Colonic mucosa (tissue), 4 donors: ENCODE data around the gene NANOGP8. TPM values are rescaled to one million over a fixed set of nuclear protein-coding genes. Genes with fewer than 3 reads are reported as not detected.

Experiments used
- DNase-seq: peaks from one replicate; pipeline ENCODE4 v3.0.0-alpha.2; 2020
- H3K27ac ChIP-seq: fragments of 200-600 bp; one replicate; pipeline ENCODE4 v1.8.0; 2021
- H3K27me3 ChIP-seq: fragments of 200-600 bp; one replicate; pipeline ENCODE4 v1.8.0; 2021
- H3K36me3 ChIP-seq: fragments of 200-600 bp; one replicate; pipeline ENCODE4 v1.8.0; 2021
- H3K4me1 ChIP-seq: fragments of 200-600 bp; one replicate; pipeline ENCODE4 v1.8.0; 2021; ENCODE audit warnings: mild to moderate bottlenecking
- H3K4me3 ChIP-seq: fragments of 200-600 bp; one replicate; pipeline ENCODE4 v1.8.0; 2021
- H3K9ac ChIP-seq, 2 donors: one replicate each; pipeline ENCODE4 v1.7.0; 2013; ENCODE audit warnings: control low read depth in 2 of 2, low read depth in 2 of 2, low read length in 2 of 2
- H3K9me3 ChIP-seq: fragments of 200-600 bp; one replicate; pipeline ENCODE4 v1.8.0; 2021
- CTCF ChIP-seq: fragments of 200-600 bp; IDR thresholded peaks from one replicate; pipeline ENCODE4 v1.8.0; 2022; ENCODE audit warnings: antibody characterized with exemption, mild to moderate bottlenecking
- intact Hi-C: fragments of 100-400 bp; cut with DNase I; formaldehyde crosslinking; loops from one replicate; pipeline ENCODE4 v1.14.1; 2022
- total RNA-seq, 2 donors: library from RNA; stranded (reverse); fragmentation: NEBNext Ultra II Directional in 1 of 2; extraction: Animal tissue kit (Norgen Biotek cat#: 25700) in 1 of 2; gene quantifications; one replicate each; pipeline ENCODE4 v1.2.1, GENCODE V29; 2021
- donor health status: healthy.
- donor health status: DM: no; HTN: no; CAD: no.
- donor health status: DM: no; HTN: no; CAD: no.

Gene NANOGP8
- total RNA-seq, 2 donors from 2014 or later, result not detected

- Histone ChIP-seq H3K4me1 (no peaks in the 10 kb centered on the region), H3K9ac (no peak overlapping the region), H3K27me3 (no peaks in the 10 kb centered on the region), H3K27ac (no peak overlapping the region), H3K4me3 (no peak overlapping the region), H3K9me3 (no peaks in the 10 kb centered on the region), H3K36me3 (no peaks in the 10 kb centered on the region)
- intact Hi-C loops, result loop anchor here (10.0 kb wide), 1 partner anchor 206 kb away; no protein-coding TSS in a partner anchor
- no peak for DNase-seq
- peak; percentile 80 for TF ChIP-seq CTCF
Observed at GRCh38 chr15:35078221-35078915, 6.7 kb downstream of the NANOGP8 start.

GRCh38 chr15:35071106-35071505, 14.0 kb downstream of the NANOGP8 start:
- no peak overlapping the region for H3K4me3 ChIP-seq
- H3K27ac ChIP-seq, result no peak overlapping the region
- intact Hi-C loops, result loop anchor here (10.0 kb wide), 1 partner anchor 214 kb away; no protein-coding TSS in a partner anchor
- no peaks in the 10 kb centered on the region for H3K36me3 ChIP-seq
- H3K9me3 ChIP-seq, result no peaks in the 10 kb centered on the region
- no peak for TF ChIP-seq CTCF
- no peak overlapping the region for H3K9ac ChIP-seq
- no peak for DNase-seq
- no peaks in the 10 kb centered on the region for H3K27me3 ChIP-seq
- H3K4me1 ChIP-seq, result no peaks in the 10 kb centered on the region

GRCh38 chr15:35068846-35069475, 16.1 kb downstream of the NANOGP8 start:
- no peak overlapping the region for H3K4me3 ChIP-seq
- no peaks in the 10 kb centered on the region for H3K4me1 ChIP-seq
- H3K9ac ChIP-seq, result no peak overlapping the region
- no peaks in the 10 kb centered on the region for H3K27me3 ChIP-seq
- H3K9me3 ChIP-seq, result no peaks in the 10 kb centered on the region
- intact Hi-C loops, result no loop called here
- DNase-seq, result no peak
- no peaks in the 10 kb centered on the region for H3K36me3 ChIP-seq
- H3K27ac ChIP-seq, result no peak overlapping the region
- TF ChIP-seq CTCF, result no peak

DNA sequence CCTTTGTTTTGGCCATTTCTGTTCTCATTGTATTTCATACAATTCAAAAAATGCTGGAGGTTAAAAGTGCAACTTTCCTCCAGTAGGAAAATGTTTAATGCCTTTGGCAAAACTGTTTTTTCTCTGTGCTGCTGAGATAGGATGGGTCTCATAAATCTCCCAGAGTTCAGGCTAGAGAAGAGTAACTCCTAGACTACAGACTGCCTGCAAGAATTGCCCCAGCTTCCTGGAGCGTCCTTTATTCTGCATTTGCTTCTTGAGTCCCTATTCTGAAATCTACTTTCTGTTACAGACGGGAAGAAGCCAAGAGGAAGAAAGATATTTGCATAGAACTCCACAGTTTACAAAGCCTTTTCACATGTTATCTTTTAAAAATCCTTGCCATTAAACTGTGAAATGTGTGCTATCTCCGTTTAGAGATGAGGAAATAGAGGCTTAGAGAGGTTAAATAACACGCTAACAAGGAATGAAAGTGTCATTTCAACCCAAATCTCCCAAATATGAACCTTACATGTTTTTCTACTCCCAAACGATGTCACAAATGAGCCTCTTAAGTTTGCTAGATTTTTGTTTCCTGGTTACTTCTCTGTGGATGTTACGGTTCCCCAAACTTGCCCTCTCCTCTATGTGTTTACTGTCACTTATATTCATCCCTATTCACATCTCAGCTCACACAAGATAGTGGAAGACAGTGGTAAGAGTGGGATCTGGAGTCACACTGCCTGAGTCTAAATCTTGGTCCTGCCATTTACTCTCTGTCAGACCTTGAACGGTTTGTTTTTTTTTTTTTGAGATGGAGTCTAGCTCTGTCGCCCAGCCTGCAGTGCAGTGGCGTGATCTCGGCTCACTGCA, 17.4 kb downstream of the NANOGP8 start:
- intact Hi-C loops, result no loop called here
- Histone ChIP-seq H3K9ac (no peak overlapping the region), H3K27me3 (no peaks in the 10 kb centered on the region), H3K4me3 (no peak overlapping the region), H3K4me1 (no peaks in the 10 kb centered on the region), H3K36me3 (no peaks in the 10 kb centered on the region), H3K9me3 (no peaks in the 10 kb centered on the region), H3K27ac (no peak overlapping the region)
- no peak for TF ChIP-seq CTCF
- DNase-seq, result no peak

DNA sequence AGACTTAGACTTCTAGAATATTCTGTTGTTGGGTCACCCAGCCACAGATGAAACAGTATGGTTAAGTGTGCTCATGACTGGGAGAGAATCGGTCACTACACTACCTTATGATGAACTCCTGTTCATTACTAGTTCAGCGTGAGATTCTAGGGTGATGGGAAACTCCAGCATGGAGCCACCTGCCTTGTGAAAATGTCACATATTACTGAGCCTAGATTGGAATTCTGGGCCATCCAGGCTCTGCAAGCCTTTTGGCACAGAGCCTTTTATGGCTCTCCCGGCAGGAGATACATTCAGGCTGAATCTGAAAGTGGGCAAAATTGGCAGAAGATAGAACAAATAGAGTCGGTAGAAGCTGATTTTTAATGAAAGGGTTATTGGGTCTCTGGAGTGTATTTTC, 19.0 kb downstream of the NANOGP8 start:
- Histone ChIP-seq H3K4me3 (no peak overlapping the region), H3K27me3 (no peaks in the 10 kb centered on the region), H3K9ac (no peak overlapping the region), H3K27ac (no peak overlapping the region), H3K9me3 (no peaks in the 10 kb centered on the region), H3K4me1 (no peaks in the 10 kb centered on the region), H3K36me3 (no peaks in the 10 kb centered on the region)
- no peak for DNase-seq
- intact Hi-C loops, result no loop called here
- TF ChIP-seq CTCF, result no peak
